Amniotic stem cell (primary cell): ENCODE data around the gene NXPH4.

Experiments used
- DNase-seq: peaks from one replicate; lab custom pipeline; 2025; lab: John Stamatoyannopoulos, UW

Gene NXPH4

DNA sequence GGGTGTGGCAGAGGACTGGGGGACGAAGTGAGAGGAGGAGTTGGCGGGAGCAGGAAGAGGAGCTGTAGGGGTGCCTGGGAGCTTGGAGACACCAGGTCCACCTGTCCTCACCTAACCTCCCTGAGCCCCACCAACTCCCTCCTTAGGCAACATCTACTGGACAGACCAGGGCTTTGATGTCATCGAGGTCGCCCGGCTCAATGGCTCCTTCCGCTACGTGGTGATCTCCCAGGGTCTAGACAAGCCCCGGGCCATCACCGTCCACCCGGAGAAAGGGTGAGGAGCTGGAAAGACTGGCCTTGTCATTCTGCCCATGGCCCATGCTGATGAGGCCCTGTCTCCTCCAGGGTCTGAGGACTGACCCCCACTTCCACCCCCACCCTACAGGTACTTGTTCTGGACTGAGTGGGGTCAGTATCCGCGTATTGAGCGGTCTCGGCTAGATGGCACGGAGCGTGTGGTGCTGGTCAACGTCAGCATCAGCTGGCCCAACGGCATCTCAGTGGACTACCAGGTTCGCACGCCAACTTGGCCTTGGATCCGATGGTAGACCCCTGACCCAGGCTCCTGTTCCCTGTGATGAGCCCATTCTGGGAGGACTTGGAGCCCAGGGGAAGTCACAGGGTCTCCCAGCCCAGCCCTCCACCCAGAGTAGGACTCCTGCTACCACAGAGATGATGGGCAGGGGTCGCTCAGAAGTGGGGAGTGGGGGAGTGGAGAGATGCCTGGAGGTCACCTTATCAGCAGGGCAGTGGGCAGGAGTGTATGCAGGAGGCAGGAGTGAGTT is 32.5 kb upstream of the NXPH4 start:
- DNase-seq: no peak

DNA sequence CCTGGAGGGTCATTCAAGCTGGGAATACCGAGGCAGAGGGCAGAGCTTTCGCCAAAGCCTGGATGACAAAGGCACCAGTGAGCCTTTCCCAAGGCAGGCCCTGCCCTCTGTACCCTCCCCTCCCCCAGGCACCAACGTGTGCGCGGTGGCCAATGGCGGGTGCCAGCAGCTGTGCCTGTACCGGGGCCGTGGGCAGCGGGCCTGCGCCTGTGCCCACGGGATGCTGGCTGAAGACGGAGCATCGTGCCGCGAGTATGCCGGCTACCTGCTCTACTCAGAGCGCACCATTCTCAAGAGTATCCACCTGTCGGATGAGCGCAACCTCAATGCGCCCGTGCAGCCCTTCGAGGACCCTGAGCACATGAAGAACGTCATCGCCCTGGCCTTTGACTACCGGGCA is 31.2 kb upstream of the NXPH4 start:
- no peak for DNase-seq

DNA sequence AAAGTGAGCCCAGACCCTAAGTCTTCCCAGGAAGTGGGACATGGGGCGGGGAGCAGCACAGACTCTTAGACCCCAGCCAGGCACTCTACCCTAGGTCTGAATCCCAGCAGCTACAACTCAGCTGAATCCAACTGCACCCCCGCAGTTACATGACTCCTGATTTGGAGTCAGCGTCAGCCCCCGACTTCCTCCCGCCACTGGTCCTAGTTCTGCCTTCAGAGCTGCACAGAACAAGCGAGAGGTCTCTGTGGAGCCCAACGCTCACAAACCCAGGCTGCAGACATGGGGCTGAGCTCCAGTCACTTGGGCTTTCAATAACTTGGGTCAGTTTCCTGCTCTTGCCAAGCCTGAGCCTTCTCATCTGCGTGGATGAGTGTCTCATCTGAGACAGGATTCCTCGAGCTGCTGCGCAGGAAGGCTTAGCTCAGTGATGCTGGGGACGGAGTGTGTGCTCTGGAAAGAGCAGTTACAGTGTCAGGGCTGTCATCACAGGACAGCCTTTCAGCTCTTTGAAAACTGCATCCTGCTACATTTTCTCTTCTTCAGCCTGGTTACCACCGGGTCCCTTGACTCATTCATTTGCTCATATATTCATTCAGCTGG is 30.6 kb upstream of the NXPH4 start:
- no peak for DNase-seq

DNA sequence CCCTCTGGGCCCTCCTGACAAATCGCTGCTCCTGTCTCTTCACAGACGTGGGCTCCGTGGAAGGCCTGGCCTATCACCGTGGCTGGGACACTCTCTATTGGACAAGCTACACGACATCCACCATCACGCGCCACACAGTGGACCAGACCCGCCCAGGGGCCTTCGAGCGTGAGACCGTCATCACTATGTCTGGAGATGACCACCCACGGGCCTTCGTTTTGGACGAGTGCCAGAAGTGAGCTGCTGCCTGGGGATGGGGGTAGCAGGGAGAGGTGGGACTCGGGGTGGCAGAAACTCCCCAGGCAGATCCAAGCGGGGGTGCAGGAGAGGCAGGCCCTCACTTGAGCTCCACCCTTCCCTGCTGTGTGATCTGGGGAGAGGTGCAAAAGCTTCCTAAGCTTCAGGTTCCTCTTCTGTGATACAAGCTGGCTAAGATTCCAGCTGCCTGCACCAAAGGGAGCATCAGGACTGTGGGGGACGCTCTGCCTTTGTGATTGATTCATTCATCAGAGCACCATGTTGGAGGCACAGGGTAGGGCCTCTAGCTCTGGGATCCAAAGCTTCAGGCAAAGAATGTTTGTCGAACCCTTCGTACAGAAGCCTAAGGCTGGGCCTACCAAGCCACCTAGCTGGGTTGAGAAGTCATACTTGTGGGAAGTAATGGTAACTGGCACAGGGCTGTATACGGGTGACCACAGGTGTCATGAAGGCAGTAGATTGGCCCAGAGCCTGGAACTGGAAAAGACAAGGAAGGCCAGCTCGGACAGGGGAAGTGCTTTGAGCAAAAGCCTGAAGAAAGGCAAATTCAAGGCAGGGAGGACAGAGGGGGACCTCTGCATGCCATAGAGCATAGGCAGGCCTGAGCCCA is 29.1 kb upstream of the NXPH4 start:
- DNase-seq: no peak

DNA sequence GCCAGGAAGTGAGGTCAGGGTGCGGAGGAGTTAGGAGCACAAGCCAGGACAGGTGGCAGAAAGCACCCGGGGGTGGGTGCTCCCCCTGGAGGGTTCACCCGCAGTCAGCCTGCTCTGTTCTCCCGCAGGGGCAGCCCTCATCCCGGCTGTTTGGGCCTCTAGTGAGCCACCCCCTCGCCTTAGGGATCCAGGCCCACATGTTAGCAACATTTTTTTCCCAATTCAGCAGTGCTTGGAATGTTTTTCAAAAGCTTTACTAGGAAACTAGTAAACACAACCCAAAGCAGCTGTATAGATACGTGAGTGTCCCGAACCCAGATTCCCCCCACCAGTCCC is 28.5 kb upstream of the NXPH4 start:
- no peak for DNase-seq

DNA sequence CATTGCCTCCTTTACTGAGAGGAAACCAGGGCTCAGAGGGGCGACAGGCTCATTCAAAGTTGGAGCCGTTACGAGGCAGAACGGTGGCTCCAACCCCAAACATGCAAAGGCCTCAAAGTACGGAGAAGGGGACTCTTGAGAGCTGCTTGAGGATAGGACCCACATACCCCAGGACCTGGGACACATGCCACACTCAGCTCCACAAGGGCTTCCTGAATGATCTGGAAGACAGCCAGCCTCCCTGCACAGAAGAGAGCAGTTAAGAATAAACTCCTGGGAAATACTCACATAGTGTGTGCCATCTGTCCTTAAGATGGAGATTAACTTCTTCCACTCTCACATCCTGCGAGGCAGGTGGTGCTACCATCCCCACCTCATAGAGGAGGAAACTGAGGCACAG is 26.6 kb upstream of the NXPH4 start:
- DNase-seq: no peak

DNA sequence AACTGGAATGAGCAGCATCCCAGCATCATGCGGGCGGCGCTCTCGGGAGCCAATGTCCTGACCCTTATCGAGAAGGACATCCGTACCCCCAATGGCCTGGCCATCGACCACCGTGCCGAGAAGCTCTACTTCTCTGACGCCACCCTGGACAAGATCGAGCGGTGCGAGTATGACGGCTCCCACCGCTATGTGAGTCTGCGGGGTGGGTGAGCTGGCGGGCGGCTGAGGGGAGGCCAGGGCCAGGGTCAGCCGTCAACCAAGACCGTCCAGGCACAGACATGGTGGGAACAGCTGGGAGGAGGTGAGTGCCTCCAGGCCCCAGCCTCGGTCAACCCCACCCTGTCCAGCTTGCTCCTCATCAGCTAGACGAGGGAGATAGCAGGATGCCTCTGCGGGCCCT is 25.8 kb upstream of the NXPH4 start:
- no peak for DNase-seq

DNA sequence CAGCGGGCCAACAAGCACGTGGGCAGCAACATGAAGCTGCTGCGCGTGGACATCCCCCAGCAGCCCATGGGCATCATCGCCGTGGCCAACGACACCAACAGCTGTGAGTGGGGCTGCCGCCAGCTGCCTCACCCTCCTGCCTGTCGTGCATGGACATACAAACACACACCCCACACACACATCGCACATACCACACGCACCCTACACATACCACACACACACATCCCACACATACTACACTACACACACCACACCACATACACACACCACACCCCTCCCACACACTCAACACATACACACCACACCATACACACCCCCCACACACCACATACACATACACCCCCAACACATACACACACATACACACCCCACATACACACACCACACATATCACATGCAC is 25.2 kb upstream of the NXPH4 start:
- no peak for DNase-seq

DNA sequence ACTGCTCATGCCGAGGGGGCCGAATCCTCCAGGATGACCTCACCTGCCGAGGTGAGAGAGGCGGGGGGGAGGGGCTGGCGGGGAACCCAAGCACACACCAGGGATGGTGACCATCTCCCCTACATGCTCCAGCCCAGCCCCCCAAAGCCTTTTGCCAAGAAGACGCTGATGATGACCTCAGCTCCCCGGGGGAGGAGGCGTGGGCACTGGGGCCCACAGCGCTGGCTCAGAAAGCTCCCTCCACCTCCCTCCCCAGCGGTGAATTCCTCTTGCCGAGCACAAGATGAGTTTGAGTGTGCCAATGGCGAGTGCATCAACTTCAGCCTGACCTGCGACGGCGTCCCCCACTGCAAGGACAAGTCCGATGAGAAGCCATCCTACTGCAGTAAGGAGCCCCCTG is 23.7 kb upstream of the NXPH4 start:
- DNase-seq: no peak

DNA sequence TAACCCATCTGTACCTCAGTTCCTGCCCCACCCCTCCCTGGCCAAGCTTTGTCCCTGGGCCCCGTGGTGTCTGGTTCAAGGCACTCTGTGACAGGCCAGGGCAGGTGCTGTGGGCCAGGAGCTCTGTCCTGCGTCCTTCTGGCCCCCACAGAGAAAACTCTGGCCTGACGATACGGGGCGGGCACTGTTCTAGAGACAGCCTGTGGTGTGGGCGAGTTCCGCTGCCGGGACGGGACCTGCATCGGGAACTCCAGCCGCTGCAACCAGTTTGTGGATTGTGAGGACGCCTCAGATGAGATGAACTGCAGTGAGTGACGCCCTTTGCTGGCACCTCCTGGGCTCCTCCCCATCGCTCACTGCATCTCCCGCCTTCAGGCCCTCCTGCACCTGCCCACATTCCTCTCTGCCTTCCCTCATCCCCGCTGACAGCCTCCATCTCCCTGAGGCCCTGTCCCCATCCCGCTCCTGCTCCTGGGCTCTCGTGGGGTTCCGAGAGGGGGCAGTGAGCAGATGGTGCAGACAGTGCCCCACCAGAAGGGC is 22.8 kb upstream of the NXPH4 start:
- DNase-seq: no peak

DNA sequence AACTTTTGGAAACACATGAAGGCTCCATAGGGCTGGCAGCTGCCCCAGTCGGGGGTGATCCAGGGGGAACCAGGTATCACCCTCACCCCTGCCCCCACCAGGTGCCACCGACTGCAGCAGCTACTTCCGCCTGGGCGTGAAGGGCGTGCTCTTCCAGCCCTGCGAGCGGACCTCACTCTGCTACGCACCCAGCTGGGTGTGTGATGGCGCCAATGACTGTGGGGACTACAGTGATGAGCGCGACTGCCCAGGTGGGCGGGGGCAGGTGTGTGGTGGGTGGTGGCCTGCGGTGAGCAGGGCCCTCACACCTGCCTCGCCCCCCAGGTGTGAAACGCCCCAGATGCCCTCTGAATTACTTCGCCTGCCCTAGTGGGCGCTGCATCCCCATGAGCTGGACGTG is 22.3 kb upstream of the NXPH4 start:
- DNase-seq: no peak

DNA sequence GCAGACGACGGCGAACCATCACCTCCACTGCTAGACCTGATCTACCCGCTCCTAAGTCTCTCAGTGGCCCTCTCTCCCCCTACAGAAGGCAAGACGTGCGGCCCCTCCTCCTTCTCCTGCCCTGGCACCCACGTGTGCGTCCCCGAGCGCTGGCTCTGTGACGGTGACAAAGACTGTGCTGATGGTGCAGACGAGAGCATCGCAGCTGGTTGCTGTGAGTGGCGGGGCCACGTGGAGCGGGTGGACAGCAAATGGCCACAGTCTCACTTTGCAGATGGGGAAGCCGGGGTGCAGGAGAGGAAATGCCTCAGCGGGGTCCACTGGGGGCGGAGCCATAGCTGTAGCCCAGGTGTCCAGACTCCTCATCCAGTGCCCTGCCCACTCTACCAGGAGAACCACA is 21.4 kb upstream of the NXPH4 start:
- no peak for DNase-seq

DNA sequence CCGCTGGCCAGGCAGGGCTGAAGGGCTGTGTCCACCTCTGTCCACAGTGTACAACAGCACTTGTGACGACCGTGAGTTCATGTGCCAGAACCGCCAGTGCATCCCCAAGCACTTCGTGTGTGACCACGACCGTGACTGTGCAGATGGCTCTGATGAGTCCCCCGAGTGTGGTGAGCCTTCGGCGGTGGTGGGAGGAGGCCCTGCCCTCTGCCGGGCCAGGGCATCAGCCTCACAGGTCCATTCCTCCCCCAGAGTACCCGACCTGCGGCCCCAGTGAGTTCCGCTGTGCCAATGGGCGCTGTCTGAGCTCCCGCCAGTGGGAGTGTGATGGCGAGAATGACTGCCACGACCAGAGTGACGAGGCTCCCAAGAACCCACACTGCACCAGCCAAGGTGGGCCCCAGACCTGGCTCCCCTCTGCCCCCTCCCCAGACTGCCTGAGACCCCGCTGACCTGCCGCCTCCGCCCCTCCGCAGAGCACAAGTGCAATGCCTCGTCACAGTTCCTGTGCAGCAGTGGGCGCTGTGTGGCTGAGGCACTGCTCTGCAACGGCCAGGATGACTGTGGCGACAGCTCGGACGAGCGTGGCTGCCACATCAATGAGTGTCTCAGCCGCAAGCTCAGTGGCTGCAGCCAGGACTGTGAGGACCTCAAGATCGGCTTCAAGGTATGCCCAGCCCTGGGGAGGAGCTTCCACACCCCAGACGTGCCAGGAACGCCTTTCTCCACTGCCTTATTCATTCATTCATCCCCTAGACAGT is 20.8 kb upstream of the NXPH4 start:
- no peak for DNase-seq

DNA sequence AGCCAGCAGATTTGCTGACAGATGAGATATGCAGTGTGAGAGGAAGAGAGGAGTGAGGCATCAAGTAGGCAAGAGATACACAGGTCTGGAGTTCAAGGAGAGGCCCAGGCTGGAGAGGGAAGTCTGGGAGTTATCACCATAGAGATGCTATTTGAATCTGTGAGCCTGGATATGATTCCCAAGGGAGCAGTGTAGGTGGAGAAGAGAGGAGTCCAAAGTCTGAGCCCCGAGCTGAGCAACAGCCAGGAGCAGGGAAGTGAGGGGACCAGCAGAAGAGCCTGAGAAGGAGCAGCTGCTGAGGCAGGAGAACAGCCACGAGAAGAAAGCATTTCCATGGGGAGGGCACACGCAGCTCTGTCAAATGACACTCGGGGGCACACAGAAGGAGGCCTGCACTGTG is 20.2 kb upstream of the NXPH4 start:
- DNase-seq: no peak

DNA sequence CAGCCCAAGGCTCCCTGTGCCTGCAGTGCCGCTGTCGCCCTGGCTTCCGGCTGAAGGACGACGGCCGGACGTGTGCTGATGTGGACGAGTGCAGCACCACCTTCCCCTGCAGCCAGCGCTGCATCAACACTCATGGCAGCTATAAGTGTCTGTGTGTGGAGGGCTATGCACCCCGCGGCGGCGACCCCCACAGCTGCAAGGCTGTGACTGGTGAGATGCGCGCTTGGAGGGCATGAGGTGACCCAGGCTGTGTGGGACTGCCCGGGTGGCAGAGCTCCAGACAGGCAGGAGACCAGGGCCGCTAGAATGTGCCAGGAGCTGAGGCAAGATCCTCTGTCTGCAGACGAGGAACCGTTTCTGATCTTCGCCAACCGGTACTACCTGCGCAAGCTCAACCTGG is 19.6 kb upstream of the NXPH4 start:
- DNase-seq: no peak

DNA sequence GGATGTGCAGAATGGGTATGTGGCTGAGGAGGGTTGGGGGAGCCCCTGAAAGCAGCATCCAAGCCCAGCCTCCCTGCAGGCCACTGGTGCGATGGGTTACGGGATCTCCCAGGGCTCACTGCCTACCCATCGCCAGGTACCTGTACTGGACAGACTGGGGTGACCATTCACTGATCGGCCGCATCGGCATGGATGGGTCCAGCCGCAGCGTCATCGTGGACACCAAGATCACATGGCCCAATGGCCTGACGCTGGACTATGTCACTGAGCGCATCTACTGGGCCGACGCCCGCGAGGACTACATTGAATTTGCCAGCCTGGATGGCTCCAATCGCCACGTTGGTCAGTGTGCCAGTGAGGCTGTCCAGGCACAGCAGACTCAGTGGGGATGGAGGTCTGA is 18.3 kb upstream of the NXPH4 start:
- DNase-seq: no peak

DNA sequence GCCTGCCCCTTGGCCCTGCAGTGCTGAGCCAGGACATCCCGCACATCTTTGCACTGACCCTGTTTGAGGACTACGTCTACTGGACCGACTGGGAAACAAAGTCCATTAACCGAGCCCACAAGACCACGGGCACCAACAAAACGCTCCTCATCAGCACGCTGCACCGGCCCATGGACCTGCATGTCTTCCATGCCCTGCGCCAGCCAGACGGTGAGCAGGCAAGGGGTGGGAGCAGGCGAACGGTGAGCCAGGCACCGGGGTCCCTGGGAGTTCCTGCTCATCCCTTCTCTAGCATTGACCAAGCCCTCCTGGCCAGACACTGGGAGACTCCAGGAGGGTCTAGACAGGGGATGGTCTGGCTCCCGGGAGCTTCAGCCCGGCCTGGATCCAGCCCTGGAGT is 17.4 kb upstream of the NXPH4 start:
- no peak for DNase-seq

DNA sequence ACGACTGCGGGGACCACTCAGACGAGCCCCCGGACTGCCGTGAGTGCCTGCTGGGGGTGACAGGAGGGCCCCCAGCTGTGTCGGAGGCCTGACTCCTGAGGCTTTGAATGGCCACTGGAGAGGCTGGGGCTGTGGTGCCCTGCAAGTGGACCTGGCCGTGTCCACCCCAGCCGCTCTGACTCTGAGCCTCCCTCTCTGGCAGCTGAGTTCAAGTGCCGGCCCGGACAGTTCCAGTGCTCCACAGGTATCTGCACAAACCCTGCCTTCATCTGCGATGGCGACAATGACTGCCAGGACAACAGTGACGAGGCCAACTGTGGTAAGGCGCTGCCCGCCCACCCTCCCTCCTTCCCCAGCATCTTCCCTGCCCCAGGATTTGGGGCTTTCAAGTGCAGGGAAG is 16.1 kb upstream of the NXPH4 start:
- DNase-seq: no peak

DNA sequence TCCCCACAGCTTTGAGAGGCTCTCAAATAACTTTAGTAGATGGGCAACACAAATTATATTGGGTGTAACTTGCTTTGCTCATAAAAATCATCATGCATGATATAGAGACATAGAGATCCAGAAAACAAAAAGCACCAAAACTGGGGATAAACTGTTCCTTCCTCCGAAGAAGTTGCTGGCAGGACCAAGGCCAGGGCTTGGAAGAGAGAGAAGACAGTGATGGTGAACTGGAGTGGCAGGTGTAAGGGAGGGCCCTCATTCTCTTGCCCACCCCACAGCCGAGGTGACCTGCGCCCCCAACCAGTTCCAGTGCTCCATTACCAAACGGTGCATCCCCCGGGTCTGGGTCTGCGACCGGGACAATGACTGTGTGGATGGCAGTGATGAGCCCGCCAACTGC is 15.4 kb upstream of the NXPH4 start:
- no peak for DNase-seq

DNA sequence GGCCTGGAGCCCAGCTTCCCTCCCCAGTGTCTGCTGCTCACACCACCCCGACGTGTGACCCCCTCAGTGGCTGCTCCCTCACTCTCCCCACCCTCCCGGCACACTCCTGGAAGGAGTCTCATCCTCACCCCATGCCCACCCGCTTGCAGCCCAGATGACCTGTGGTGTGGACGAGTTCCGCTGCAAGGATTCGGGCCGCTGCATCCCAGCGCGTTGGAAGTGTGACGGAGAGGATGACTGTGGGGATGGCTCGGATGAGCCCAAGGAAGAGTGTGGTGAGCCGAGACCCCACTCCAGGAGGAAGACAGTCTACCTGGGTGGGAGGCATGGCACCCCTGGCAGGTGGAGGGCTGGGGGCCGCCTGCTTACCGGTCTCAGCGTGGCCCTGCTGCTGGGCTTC is 15.0 kb upstream of the NXPH4 start:
- no peak for DNase-seq

DNA sequence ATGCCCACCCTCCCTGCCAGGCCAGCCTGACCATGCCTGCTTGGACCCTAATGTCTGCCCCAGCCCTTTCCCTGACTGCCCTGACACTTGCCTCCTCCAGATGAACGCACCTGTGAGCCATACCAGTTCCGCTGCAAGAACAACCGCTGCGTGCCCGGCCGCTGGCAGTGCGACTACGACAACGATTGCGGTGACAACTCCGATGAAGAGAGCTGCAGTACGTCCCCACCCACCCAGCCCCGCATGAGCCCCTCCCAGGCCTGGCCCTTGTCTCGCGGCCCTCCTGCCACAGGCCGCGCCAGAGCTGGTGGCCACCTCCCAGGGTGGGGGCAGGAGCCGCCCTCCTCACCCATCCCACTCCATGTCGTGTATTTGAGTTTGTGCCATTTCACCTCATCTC is 14.3 kb upstream of the NXPH4 start:
- DNase-seq: no peak

DNA sequence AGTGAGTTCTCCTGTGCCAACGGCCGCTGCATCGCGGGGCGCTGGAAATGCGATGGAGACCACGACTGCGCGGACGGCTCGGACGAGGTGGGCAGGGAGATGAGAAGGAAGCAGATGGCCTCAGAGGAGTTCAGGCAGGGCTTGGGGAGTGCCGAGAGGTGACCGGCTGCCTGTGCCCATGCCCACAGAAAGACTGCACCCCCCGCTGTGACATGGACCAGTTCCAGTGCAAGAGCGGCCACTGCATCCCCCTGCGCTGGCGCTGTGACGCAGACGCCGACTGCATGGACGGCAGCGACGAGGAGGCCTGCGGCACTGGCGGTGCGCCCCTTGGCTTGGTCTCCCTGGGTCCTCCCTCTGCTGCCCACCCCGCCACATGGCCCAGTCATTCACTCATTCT is 13.4 kb upstream of the NXPH4 start:
- no peak for DNase-seq
